PC-9 (cell line): ENCODE results near the gene LTO1.

ENCODE experiments used
- CTCF ChIP-seq: fragments of 200-600 bp; sonication (generic); conservative IDR thresholded peaks from 2 replicates; pipeline ENCODE4 v1.6.1; 2017; ENCODE audit warnings: mixed run types, antibody characterized with exemption, mild to moderate bottlenecking, moderate library complexity
- EZH2 ChIP-seq: fragments of 200-600 bp; sonication (generic); IDR thresholded peaks from 2 replicates; pipeline ENCODE4 v1.8.0; 2017; ENCODE audit warnings: antibody characterized with exemption, low read depth

- TF ChIP-seq CTCF = no peak
- TF ChIP-seq EZH2 = no peak
Measured at GRCh38 chr11:69663326-69663725, 11.8 kb downstream of the LTO1 start.
